ENCODE data around the gene ASH1L. TPM values are rescaled to one million over a fixed set of nuclear protein-coding genes. Genes with fewer than 3 reads are reported as not detected.
A peak's percentile ranks its signal among the peaks of the same experiment; 100 is the strongest.
"Not testable (repeated sequence)": the region's sequence is repeated elsewhere in the genome, so short reads cannot be mapped to it uniquely, and the experiment has no call there.

The ASH1L gene
- total RNA-seq, 2 donors from 2014 or later, result 54.3 to 85.5 TPM

DNA sequence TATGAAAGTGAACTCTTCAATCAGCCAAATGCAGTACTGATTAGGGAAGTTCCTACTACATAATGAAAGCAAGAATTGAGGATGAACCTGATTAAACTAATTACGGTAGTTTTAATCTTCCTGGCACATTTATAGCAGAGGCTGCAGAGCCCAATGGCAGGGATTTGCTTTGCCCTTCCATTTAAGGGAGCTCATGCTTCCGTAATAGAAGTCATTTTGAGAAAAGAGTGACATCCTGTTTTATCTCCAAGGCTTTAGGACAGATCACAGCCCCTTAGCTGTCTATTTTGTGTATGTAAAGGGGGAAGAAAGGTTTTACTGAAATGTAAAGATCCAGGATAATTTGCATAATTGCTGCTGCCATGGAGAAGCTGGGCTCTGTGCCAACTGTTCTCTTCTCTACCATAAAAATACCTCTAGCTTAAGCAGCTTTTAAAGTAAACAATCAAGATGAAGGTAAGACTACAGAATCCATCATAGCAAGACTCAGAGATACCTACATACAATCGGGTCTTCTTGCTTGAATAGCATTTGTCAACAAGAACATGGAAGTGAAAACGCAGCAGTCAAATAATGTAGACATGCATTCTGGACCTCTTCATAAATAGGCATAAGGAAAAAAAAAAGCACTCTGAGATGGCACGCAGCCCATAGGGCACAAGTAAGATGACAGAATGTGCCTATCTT is 62.5 kb downstream of the ASH1L start:
- Mint-ChIP-seq H3K9me3 (no peaks in the 10 kb centered on the region), H3K36me3 (no peaks in the 10 kb centered on the region), H3K4me3 (peak overlapping the region; percentile 7), H3K27me3 (no peaks in the 10 kb centered on the region), H3K27ac (peak overlapping the region in 1 of 2 donors; percentile 51), H3K4me1 (ENCODE audit: low read depth in 2 of 2) (peaks cover 17 to 23% of the 10 kb centered on the region in 2 donors)
- DNase-seq (ENCODE audit: low spot score) (no peak), ATAC-seq (peak in 1 of 2 donors; percentile 57)

DNA sequence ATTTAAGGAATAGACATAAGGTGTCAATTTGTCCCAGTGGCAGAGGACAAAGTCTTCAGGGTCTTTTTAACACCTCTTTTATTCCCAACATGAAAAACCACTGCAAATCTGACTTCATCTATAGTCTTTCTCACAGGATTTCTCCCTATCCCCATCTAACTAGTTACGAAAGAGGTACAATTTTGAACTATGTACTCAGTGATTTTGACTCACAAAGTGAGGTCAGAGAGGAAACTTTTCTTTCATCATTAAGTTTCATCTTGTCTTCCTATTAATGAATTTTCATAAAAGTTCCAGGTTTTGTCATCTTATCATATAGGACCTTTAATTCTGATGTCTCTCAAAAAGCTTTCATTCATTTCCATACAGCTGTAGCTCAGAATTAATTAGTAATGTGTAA is 63.3 kb downstream of the ASH1L start:
- H3K27ac Mint-ChIP-seq, result peak overlapping the region in 1 of 2 donors; percentile 51
- no peak for DNase-seq (ENCODE audit: low spot score)
- H3K9me3 Mint-ChIP-seq, result no peaks in the 10 kb centered on the region
- peaks cover 20 to 24% of the 10 kb centered on the region in 2 donors for H3K4me1 Mint-ChIP-seq (ENCODE audit: low read depth in 2 of 2)
- H3K27me3 Mint-ChIP-seq, result no peaks in the 10 kb centered on the region
- no peak overlapping the region for H3K4me3 Mint-ChIP-seq
- no peaks in the 10 kb centered on the region for H3K36me3 Mint-ChIP-seq
- no peak for ATAC-seq

DNA sequence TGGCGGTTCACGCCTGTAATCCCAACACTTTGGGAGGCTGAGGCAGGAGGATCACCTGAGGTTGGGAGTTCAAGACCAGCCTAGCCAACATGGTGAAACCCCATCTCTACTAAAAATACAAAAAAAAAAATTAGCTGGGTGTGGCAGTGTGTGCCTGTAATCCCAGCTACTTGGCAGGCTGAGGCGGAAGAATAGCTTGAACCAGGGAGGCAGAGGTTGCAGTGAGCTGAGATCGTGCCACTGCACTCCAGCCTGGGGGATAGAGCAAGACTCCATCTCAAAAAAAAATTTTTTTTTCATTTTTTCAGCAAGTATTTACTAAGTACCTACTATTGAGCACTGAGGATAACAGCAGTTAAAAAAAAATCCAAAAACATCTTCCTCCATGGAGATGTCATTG is 69.0 kb downstream of the ASH1L start:
- peaks cover 9 to 17% of the 10 kb centered on the region in 2 donors for H3K4me1 Mint-ChIP-seq (ENCODE audit: low read depth in 2 of 2)
- not testable (repeated sequence) for DNase-seq (ENCODE audit: low spot score); H3K27me3 Mint-ChIP-seq; H3K36me3 Mint-ChIP-seq; H3K9me3 Mint-ChIP-seq; H3K27ac Mint-ChIP-seq; ATAC-seq; H3K4me3 Mint-ChIP-seq

DNA sequence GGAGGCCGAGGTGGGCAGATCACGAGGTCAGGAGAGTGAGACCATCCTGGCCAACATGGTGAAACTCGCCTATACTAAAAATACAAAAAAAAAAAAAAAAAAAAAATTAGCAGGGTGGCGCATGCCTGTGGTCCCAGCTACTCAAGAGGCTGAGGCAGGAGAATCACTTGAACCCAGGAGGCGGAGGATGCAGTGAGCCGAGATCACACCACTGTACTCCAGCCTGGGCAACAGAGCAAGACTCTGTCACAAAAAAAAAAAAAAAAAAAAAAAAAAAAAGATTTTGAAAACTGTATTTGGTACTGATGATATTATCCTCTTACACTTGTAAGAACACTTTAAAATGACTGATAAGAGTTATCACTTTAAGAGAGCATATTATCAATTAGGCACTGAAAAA is 74.2 kb downstream of the ASH1L start:
- not testable (repeated sequence) for H3K4me3 Mint-ChIP-seq; H3K27me3 Mint-ChIP-seq; H3K36me3 Mint-ChIP-seq; H3K9me3 Mint-ChIP-seq; ATAC-seq; DNase-seq (ENCODE audit: low spot score); H3K4me1 Mint-ChIP-seq (ENCODE audit: low read depth in 2 of 2); H3K27ac Mint-ChIP-seq

DNA sequence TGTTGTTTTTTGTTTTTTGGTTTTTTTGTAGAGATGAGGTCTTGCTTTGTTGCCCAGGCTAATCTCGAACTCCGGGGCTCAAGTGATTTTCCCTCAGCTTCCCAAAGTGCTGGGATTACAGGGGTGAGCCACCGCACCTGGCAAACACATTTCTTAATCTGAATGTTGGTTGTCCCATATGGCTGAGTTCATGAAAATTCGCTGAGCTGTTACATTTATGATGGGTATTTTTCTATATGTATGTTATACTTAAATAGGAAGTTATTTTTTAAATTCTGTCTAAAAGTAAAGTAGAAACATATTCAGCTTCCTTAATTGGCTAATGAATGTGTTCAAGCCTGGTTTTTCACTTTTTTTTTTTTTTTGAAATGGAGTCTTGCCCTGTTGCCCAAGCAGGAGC is 75.1 kb downstream of the ASH1L start:
- H3K4me1 Mint-ChIP-seq (ENCODE audit: low read depth in 2 of 2), result peaks cover 6 to 9% of the 10 kb centered on the region in 2 donors
- no peak overlapping the region for H3K4me3 Mint-ChIP-seq
- ATAC-seq (no peak), DNase-seq (ENCODE audit: low spot score) (no peak)
- no peaks in the 10 kb centered on the region for H3K27me3 Mint-ChIP-seq
- H3K9me3 Mint-ChIP-seq, result no peaks in the 10 kb centered on the region
- no peaks in the 10 kb centered on the region for H3K36me3 Mint-ChIP-seq
- H3K27ac Mint-ChIP-seq, result no peak overlapping the region

DNA sequence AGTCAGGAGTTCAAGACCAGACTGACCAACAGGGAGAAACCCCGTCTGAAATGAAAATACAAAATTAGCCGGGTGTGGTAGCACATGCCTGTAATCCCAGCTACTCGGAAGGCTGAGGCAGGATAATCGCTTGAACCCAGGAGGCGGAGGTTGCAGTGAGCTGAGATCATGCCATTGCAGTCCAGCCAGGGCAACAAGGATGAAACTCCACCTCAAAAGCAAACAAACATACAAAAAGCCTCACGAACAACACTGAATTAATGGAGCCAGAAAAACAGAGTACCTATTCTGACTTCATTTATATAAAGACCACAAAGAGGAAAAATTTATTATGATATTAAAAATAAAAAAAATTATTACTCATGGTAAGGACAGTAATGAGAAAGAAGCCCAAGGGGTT is 75.7 kb downstream of the ASH1L start:
- H3K27me3 Mint-ChIP-seq; H3K4me3 Mint-ChIP-seq; H3K27ac Mint-ChIP-seq; H3K4me1 Mint-ChIP-seq (ENCODE audit: low read depth in 2 of 2); H3K36me3 Mint-ChIP-seq; DNase-seq (ENCODE audit: low spot score); ATAC-seq; H3K9me3 Mint-ChIP-seq: not testable (repeated sequence)

DNA sequence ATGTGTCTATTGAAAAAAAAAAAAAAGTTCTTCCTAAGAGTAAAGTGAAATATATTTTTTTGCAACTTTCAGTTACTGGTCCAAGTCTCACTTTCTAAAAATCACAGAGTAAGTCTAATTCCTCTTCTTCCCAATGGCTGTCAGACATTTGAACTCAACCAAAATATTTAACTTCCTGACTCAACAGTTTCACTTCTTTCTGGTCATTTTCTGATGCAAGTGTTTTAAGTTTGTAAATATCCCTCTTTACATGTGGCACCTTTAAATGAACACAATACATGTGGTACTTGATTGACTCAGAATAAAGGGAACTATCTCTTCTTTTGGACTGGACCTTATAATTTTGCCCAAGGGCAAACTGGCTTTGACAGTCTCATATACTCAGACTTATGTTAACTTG is 76.7 kb downstream of the ASH1L start:
- no peak overlapping the region for H3K4me3 Mint-ChIP-seq
- no peaks in the 10 kb centered on the region for H3K27me3 Mint-ChIP-seq
- DNase-seq (ENCODE audit: low spot score), result no peak
- no peaks in the 10 kb centered on the region for H3K9me3 Mint-ChIP-seq
- ATAC-seq, result no peak
- peaks cover 9% of the 10 kb centered on the region in 2 donors for H3K4me1 Mint-ChIP-seq (ENCODE audit: low read depth in 2 of 2)
- peaks cover 13% of the 10 kb centered on the region for H3K36me3 Mint-ChIP-seq
- H3K27ac Mint-ChIP-seq, result peak overlapping the region in 1 of 2 donors; percentile 0

DNA sequence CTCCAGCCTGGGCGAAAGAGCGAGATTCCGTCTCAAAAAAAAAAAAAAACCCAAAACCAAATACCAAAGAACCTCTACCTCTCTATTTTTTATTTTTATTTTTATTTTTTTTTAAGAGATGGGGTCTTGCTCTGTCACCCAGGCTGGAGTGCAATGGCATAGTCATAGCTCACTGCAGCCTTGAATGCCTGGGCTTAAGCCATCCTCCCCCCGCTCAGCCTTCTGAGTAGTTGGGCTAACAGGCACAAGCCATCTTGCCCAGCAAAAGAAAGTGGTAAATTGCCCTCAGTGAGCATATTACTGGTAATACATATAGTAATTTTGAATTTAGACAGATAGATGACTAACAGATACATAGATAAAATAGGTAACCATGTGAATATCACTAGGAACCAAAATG is 77.4 kb downstream of the ASH1L start:
- no peak for DNase-seq (ENCODE audit: low spot score)
- Mint-ChIP-seq H3K27ac (no peak overlapping the region), H3K27me3 (no peaks in the 10 kb centered on the region), H3K4me3 (no peak overlapping the region), H3K4me1 (ENCODE audit: low read depth in 2 of 2) (peaks cover 4 to 7% of the 10 kb centered on the region in 2 donors), H3K36me3 (peaks cover 17% of the 10 kb centered on the region), H3K9me3 (no peaks in the 10 kb centered on the region)
- no peak for ATAC-seq

DNA sequence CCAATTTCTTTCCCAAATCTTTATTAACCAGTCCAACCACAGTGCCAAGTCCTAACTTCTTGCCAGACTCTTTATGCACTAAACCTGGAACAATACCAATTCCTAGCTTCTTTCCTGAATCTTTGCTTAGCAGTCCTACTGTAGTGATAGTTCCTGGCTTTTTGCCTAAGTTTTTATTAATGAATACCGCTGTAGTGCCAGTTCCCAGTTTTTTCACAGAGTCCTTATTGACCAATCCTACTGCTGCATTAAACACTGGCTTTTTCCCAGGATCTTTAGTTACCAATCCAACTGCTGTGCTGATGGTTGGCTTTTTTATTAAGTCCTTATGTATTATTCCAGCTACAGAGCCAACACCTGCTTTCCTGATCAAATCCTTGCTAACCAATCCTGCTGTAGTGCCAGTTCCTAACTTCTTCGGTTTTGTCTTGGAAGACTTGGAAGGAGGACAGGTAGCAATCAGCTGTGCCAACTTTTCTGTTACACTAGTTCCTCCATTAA is 80.8 kb downstream of the ASH1L start:
- no peak for ATAC-seq
- Mint-ChIP-seq H3K27ac (no peak overlapping the region), H3K4me3 (no peak overlapping the region), H3K9me3 (no peaks in the 10 kb centered on the region), H3K36me3 (peaks cover 28% of the 10 kb centered on the region), H3K4me1 (ENCODE audit: low read depth in 2 of 2) (peaks cover 10 to 22% of the 10 kb centered on the region in 2 donors), H3K27me3 (no peaks in the 10 kb centered on the region)
- no peak for DNase-seq (ENCODE audit: low spot score)

DNA sequence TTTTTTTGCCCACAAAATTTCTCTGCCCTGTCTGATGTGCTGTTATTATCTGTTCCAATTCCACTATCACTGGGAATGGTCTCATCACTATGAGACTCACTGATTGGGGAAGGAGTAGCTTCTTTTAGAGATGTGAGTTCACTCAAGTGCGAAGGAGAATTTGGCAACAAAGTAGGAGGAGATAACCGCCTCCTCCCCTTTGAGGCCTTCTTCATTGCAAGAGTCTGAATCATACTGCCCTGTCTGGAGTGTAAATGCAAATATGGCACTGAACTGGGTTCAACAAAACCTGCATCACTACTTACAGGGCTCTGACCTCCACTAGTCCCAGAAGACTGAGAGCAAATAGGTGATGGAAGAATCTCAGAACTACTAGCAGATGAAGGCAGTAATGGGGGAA is 83.4 kb downstream of the ASH1L start:
- DNase-seq (ENCODE audit: low spot score), result no peak
- Mint-ChIP-seq H3K27me3 (no peaks in the 10 kb centered on the region), H3K4me3 (no peak overlapping the region), H3K36me3 (peaks cover 33% of the 10 kb centered on the region), H3K9me3 (no peaks in the 10 kb centered on the region), H3K4me1 (ENCODE audit: low read depth in 2 of 2) (peaks cover 19 to 29% of the 10 kb centered on the region in 2 donors), H3K27ac (peak overlapping the region in 1 of 2 donors; percentile 5)
- ATAC-seq, result no peak

DNA sequence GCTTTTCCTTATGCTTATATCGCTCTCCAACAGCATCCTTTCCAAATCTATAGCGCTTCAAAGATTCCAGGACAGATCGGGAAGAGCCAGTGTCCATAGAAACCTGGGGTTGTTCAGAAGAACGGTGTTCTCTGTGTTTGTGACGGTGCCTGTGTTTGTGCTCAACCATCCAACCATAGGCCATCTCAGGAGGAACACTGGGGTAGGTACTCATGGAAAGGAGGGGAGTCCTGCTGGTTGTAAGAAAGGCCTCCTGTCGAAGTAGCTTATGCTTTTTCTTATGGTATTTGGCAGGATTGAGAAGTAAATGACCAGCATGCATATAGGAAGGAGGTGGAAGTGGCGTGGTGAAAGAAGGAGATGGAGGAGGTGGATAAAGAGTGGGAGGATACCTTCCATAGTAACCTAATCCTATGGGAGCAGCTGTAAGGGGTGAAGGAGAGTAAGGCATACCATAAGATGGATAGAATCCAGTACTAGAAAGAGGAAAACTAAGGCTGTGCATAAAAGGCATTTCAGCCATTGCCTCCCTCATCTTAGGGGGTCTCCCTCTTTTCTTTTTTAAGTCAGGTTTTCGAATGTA is 84.2 kb downstream of the ASH1L start:
- Mint-ChIP-seq H3K4me1 (ENCODE audit: low read depth in 2 of 2) (peaks cover 19 to 31% of the 10 kb centered on the region in 2 donors), H3K4me3 (no peak overlapping the region), H3K27me3 (no peaks in the 10 kb centered on the region), H3K27ac (peak overlapping the region in 1 of 2 donors; percentile 16), H3K9me3 (no peaks in the 10 kb centered on the region), H3K36me3 (peaks cover 33% of the 10 kb centered on the region)
- ATAC-seq (no peak), DNase-seq (ENCODE audit: low spot score) (no peak)

DNA sequence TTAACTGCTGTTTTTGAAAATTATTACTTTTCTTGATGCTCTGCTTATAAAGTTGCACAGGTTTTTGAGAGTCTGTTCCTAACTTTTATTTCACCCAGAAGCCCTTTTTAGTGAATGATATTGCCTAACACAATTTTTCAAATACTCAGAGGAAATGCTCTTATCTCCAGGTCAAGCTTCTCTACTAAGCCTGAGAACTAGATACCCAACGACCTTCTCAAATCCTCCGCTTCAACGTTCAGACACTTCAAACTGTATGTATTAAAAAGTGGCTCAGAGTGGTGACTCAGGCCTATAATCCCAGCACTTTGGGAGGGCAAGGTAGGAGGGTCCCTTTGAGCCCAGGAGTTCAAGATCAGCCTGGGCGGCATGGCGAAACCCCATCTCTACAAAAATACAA is 88.5 kb downstream of the ASH1L start:
- H3K27ac Mint-ChIP-seq, result no peak overlapping the region
- ATAC-seq, result no peak
- DNase-seq (ENCODE audit: low spot score), result no peak
- peaks cover 24 to 30% of the 10 kb centered on the region in 2 donors for H3K4me1 Mint-ChIP-seq (ENCODE audit: low read depth in 2 of 2)
- no peak overlapping the region for H3K4me3 Mint-ChIP-seq
- no peaks in the 10 kb centered on the region for H3K27me3 Mint-ChIP-seq
- H3K36me3 Mint-ChIP-seq, result peaks cover 20% of the 10 kb centered on the region
- no peaks in the 10 kb centered on the region for H3K9me3 Mint-ChIP-seq

DNA sequence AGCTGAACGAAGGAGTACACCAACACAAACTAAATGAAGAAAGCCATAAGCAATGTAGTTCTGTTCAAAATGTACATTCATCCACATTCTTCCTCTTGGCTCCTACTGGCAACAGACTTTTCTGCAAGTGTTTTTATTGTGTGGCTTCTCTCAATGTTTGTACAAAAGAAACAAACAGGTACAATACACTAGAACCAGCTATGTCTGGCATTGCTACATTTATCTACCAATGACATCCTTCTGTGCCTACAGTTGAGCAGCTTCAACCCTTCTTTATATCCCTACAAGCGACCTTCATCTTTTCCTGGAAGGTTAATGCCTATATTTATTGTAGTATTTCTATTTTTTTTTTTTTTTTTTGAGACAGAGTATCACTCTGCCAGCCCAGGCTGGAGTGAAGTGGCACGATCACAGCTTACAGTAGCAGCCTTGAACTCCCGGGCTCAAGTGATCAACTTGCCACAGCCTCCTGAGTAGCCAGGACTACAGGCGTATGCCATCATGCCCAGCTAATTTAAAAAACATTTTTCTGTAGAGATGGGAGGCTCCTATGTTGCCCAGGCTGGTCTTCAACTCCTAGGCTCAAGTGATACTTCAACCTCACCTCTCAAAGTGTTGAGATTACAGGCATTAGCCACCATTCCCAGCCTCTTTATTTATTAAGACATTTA is 89.3 kb downstream of the ASH1L start:
- Mint-ChIP-seq H3K4me1 (ENCODE audit: low read depth in 2 of 2) (peaks cover 21 to 29% of the 10 kb centered on the region in 2 donors), H3K9me3 (no peaks in the 10 kb centered on the region), H3K4me3 (no peak overlapping the region), H3K27me3 (no peaks in the 10 kb centered on the region), H3K27ac (no peak overlapping the region), H3K36me3 (peaks cover 18% of the 10 kb centered on the region)
- DNase-seq (ENCODE audit: low spot score) (no peak), ATAC-seq (no peak)

DNA sequence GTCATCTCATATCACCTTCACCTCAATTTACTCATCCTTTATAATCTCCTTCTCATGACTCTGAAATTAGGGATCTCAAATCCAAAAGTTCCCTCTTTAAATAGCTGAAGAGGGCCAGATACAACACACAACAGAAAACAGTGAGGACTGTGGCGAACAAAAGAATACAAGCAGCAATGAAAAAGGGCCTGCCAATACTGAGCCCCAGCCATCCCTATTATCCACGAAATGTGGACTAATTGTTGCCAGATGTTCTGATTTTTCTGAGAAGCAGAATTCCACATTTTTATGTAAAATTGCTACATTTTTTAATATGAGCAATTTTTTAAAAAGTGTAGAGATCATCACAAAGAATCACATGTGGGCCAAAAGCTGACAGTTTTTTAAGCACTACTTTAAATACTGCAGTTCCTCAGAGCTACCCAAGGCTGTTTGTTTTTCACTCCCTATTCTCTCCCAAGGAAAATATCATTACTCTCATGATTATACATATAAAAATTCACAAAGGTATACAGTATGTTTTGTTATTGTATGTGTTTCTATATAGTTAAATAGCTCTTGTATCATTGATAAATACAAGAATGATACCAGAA is 90.0 kb downstream of the ASH1L start:
- Mint-ChIP-seq H3K4me1 (ENCODE audit: low read depth in 2 of 2) (peaks cover 19 to 27% of the 10 kb centered on the region in 2 donors), H3K27me3 (no peaks in the 10 kb centered on the region), H3K9me3 (no peaks in the 10 kb centered on the region), H3K27ac (no peak overlapping the region), H3K36me3 (peaks cover 14% of the 10 kb centered on the region), H3K4me3 (no peak overlapping the region)
- no peak for DNase-seq (ENCODE audit: low spot score)
- no peak for ATAC-seq
